ENCODE data around the gene DNPEP.

Gene DNPEP

DNA sequence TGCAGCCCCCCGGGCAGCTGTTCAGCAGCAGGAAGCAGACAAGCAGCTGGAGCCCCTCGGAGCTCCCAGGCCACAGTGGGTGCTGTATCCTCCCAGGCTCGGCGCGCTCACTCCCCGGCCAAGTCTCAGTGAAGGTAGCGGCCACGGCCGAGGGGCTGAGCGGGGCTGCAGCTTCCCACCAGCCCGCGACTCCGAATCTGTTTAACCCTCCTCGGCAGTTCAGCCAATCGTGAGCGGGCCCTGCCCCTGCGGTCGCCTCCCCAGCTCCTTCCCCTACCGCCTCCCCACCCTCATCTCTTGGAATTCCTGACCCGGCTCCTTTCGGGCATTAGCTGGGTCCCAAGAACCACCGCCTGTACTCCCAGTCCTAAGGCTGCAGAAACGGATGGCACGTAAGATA is 55.2 kb downstream of the DNPEP start, which contains the start of gene RESP18:
Gene RESP18, minus strand, starts transcription at position 203 of the 400 bp plus-strand sequence.
- no peak for TF ChIP-seq CTCF (IDR thresholded peaks at IDR 0.05; ENCODE audit: control insufficient read depth, insufficient read depth, low read depth, low read length, missing control alignments)
- H3K4me3 ChIP-seq (ENCODE audit: control insufficient read depth, low read depth, low read length), result no peak within 1 kb of the TSS
- no peak for DNase-seq (ENCODE audit: low read depth)

GRCh38 chr2:219331560-219332213 is 56.0 kb downstream of the DNPEP start:
- no peak overlapping the region for H3K4me3 ChIP-seq (ENCODE audit: control insufficient read depth, low read depth, low read length)
- DNase-seq (ENCODE audit: low read depth), result no peak

DNA sequence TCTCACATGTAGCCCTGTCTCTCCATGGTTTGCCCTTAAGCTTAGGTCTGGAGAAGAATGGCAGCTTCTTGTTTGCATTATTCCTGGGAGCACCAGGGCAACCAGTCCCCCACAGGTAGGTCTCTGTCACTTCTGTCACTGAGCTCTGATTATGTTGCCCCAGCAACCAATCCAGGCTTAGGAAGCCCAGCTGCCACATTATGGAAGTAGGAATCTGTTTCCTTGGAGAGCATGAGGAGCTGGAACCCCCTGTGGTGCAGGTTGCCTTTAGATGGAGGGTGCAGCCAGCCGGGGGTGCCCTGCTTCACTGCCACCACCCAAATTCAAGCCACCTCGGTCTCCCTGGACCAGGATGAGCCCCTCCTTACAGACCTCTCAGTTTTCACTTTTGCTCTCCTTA is 60.0 kb downstream of the DNPEP start:
- H3K4me3 ChIP-seq (ENCODE audit: control insufficient read depth, low read depth, low read length), result no peak overlapping the region
- no peak for TF ChIP-seq CTCF (IDR thresholded peaks at IDR 0.05; ENCODE audit: control insufficient read depth, insufficient read depth, low read depth, low read length, missing control alignments)
- no peak for DNase-seq (ENCODE audit: low read depth)

More at GRCh38 chr2:219331560-219332213, 56.0 kb downstream of the DNPEP start:
- TF ChIP-seq CTCF (IDR thresholded peaks at IDR 0.05; ENCODE audit: control insufficient read depth, insufficient read depth, low read depth, low read length, missing control alignments), result no peak

DNA sequence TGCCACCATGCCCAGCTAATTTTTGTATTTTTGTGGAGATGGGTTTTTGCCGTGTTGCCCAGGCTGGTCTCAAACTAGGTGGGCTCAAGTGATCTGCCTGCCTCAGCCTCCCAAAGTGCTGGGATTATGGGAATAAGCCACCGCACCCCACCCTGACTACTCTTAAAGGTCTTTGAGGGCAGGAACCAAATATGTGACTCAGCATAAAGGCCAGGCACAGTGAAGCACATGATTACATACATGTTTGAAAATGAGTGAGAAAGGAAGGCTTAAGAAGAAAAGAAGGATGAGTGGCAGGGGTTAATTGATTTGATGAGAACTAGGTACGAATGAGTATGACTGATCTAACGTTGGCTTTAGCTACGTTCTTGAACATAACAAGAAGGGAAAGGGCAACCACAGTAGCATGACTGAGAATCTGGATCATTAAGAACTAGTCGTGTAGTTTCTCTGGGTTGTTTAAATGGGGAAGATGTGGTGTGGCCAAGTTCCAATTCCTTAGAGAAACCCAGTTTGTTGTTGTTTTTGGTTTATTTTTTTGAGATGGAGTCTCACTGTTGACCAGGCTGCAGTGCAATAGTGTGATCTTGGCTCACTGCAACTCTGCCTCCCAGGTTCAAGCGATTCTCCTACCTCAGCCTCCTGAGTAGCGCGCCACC is 61.9 kb downstream of the DNPEP start:
- TF ChIP-seq CTCF (IDR thresholded peaks at IDR 0.05; ENCODE audit: control insufficient read depth, insufficient read depth, low read depth, low read length, missing control alignments), result no peak
- DNase-seq (ENCODE audit: low read depth), result no peak
- no peak overlapping the region for H3K4me3 ChIP-seq (ENCODE audit: control insufficient read depth, low read depth, low read length)

DNA sequence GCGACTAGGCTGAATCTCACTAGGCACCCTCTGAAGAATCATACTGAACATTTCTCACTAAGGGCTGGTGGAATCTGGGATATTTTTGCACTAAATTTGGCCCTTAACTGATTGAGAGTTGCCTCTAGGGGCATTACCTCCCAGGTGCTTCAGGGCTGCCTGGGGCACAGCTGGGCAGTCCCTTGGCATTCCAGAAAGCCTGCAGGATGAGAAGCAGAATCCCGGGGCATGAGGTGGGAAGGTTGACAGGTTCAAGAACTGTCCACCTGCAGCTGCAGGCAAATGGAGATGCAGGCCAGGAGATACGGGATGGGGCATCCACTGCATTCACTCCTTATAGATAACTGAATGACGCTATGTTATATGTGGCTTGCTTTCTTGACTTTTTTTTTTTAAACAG is 62.6 kb downstream of the DNPEP start:
- H3K4me3 ChIP-seq (ENCODE audit: control insufficient read depth, low read depth, low read length), result no peak overlapping the region
- no peak for DNase-seq (ENCODE audit: low read depth)
- no peak for TF ChIP-seq CTCF (IDR thresholded peaks at IDR 0.05; ENCODE audit: control insufficient read depth, insufficient read depth, low read depth, low read length, missing control alignments)

GRCh38 chr2:219323434-219323833 is 64.3 kb downstream of the DNPEP start:
- TF ChIP-seq CTCF (IDR thresholded peaks at IDR 0.05; ENCODE audit: control insufficient read depth, insufficient read depth, low read depth, low read length, missing control alignments), result no peak
- no peak overlapping the region for H3K4me3 ChIP-seq (ENCODE audit: control insufficient read depth, low read depth, low read length)
- no peak for DNase-seq (ENCODE audit: low read depth)

Measured in AG09309 (cell line).